Measurements from ENCODE around the gene CAMKMT.

CAMKMT gene

DNA sequence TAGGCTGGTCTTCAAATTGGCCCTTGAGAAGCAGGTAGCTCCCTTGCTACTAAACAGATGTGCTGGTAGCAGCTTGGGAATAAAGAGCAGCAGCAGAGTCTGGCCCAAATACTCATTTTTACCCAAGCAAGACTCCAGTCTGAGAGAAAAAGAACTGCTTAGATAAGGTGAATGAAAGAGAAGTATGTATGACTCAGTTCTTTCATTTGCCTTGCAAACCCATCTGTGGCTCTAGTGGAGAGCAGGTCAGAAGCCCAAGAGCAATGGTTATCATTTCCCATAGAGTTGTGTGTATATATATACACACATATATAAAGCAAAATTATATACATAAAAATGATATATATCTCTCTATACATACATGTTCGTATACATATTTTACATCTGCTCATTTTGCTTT is 80.3 kb downstream of the CAMKMT start:
- H3K4me3 ChIP-seq (ENCODE audit: low read depth, low read length): no peak overlapping the region

DNA sequence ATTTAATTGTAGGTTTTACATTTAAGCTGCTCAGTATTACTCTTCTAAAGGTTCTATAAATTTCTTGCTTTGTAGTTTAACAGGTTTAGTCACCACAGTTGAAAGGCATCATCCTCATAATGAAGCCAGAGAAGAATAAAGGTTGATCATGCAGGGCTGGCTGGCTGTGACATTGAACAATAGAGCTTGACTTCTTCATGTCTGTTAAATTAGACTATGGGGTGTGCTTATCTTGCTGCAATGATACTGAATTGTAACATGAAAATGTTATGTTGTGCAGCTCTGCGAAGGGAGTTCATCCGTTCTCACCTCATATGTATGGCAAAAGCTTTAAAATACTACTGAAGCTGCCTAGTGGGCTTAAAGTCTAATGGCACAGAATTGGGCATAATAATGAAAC is 81.8 kb downstream of the CAMKMT start:
- H3K4me3 ChIP-seq (ENCODE audit: low read depth, low read length): no peak overlapping the region

DNA sequence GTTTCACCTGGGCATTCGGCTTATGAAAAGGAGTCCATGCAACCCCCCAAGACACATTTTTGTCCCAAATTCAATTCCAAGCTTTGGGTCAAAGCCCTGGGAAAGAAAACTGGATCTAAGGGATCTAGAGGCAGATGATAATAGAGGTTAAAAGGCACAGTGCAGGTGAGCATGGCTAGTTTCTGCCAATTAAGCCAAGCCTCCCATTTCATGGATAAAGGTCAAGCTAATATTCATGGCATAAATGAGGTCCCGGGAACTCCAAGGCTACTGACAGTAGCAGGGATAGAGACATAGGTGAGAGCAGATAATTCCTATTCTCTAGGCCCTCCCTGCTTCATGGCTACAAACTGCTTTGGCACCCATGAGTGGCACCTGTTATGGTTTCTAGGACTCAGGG is 83.1 kb downstream of the CAMKMT start:
- H3K4me3 ChIP-seq (ENCODE audit: low read depth, low read length): no peak overlapping the region

DNA sequence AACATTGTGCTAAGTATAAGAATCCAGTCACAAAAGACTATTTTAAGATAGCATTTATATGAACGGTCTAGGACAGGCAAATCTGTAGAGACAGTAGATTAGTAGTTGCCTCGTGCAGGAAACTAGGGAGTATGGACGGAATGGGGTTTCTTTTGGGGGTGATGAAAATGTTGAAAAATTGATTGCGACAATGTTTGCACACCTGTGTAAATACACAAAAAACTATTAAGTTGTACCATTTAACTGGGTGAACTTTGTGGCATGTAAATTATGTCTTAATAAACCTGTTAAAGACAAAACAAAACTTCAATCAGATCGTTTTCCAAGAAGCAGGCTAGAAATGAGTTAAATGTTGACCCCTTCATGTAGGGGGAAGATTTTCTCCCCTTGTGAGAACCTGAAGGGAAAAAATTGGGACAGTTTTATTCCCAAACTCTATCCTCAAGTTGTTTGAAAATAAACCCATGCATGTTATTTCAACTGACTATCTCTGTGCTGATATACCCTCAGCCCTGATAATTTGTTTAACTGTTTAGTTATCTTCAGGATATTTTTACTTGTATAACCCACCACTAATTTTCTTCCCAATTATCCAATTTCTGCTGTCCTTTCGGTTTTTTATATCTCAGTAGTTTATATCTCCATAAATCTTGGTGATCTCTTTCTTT is 87.2 kb downstream of the CAMKMT start:
- H3K4me3 ChIP-seq (ENCODE audit: low read depth, low read length): no peak overlapping the region

DNA sequence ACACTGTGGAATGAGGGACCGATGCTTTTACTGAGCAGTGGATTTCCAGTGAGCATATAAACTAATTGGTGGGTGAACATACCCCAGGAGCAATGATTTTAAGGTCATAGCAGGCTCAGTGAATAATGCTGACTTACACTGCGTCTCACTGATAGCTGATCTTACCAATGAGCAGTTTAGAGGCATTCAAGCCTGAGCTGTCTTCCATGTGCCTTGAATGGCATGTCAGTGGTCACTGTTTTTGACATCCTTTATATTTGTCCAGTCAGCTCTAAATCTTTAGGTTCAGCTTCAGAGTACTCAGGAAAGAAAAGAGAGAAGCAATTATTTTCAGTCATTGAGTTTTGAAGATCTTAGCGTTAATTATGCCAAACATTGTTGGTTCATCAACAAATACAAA is 88.3 kb downstream of the CAMKMT start:
- no peak overlapping the region for H3K4me3 ChIP-seq (ENCODE audit: low read depth, low read length)

DNA sequence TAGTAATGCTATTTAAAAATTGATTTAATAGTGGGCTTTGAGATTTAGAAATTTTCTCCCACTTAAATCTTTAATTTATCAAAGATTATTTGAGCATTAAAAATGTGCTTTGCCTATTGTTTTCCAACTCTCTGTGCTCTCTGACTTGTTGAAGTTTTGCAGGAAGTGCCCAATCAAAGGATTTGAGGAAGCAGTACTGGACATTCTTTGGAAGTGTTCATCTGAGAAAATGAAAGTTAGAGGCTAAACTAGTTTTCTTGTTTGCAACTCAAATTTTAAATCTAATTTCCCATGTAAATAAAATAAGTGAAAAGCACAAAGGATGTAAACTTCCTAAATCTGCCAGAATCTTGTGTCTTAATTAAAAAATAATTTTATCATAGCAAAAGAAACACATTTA is 89.1 kb downstream of the CAMKMT start:
- no peak overlapping the region for H3K4me3 ChIP-seq (ENCODE audit: low read depth, low read length)

DNA sequence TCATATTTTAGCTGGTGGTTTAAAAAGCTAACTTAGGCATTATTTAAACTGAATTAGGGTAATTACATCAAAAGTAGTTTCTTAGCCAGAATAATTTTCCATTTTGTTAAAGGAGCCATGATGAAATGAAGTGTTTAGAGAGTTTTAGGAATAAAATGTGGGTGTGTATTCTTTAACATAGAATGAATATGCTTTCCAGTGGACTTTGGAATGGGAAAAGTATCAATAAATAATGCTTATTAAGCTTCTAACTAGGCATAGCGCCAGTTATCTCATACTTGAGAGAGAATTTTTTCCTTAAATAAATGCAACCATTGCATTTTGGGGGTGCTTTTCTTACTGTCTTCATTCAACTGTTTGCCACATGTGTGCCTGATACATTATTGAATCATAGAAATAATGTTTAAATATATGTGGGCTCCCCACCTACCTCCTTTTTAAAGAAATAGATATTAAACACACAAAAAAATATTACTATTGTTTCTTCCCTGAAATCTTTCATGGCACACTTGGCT is 90.4 kb downstream of the CAMKMT start:
- no peak overlapping the region for H3K4me3 ChIP-seq (ENCODE audit: low read depth, low read length)

DNA sequence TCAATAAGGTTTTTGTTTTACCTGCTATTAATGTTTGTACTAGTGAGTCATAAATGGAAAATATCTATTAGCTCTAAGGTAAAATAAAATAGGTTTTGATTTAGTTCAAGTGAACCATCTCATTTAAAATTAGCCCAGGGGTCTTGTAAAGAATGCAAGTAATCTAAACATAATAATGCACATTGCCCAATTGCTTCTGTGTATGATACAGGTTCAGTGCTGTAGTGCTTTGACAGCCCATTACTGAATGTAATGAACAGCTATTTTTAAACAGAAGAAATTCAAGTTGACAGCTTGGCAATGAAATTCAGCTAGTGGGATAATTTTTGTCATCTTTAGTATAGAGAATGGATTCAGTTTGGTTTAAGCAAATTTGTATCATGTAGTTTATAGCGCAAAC is 91.5 kb downstream of the CAMKMT start:
- H3K4me3 ChIP-seq (ENCODE audit: low read depth, low read length): no peak overlapping the region

DNA sequence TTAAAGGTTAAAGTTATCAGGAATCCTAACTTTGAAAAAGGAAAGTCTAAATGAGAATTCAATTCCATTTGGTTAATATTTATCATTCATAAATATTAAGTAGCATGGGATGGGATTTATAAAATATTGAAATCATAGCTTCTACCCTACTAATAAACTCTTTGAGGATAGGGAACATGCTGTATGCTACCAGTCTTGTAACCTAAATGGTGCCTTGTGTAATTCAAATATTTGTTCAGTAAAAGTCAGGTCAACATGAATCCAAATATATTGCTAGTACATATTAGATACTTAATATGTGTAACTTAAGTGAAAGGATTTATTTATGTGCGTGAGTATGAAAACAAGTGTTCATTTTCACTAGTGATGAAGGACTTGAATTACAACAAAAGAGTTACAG is 94.1 kb downstream of the CAMKMT start:
- H3K4me3 ChIP-seq (ENCODE audit: low read depth, low read length): no peak overlapping the region

DNA sequence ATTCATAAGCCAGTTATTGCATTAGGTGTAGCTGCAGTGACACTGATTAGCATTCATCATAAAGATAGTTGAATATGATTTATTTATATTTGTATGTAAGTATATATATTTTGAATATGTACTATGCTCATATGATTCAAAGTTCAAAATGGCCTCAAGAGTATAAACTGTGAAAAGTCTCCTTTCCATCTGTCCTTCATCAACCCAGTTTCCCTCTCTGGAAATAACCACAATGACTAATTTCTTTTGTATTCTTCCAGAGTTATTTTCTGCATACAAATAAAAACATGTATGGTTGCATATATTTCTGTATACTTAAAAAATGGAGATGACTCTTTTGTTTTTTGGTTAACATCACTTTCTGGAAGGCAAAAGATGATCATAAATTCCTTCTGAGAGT is 95.2 kb downstream of the CAMKMT start:
- H3K4me3 ChIP-seq (ENCODE audit: low read depth, low read length): no peak overlapping the region

DNA sequence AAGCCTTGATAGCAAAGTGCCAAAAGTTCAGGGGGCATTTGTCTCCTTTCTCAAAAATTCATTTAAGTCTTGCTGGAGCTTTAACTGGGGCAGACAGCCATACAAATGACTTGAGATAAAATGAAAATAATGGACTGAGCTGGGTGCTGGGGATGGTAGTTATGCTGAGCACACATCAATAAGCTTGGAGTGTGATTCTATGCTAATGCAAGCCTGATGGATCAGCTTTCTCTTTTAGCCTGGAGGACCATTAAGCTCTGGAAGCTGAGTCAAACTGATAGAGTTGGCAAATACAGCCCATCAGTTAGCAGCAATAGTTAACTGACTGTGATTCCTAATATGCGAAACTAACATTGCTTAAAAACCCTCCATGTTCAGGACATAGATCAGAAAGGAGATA is 98.0 kb downstream of the CAMKMT start:
- H3K4me3 ChIP-seq (ENCODE audit: low read depth, low read length): no peak overlapping the region

DNA sequence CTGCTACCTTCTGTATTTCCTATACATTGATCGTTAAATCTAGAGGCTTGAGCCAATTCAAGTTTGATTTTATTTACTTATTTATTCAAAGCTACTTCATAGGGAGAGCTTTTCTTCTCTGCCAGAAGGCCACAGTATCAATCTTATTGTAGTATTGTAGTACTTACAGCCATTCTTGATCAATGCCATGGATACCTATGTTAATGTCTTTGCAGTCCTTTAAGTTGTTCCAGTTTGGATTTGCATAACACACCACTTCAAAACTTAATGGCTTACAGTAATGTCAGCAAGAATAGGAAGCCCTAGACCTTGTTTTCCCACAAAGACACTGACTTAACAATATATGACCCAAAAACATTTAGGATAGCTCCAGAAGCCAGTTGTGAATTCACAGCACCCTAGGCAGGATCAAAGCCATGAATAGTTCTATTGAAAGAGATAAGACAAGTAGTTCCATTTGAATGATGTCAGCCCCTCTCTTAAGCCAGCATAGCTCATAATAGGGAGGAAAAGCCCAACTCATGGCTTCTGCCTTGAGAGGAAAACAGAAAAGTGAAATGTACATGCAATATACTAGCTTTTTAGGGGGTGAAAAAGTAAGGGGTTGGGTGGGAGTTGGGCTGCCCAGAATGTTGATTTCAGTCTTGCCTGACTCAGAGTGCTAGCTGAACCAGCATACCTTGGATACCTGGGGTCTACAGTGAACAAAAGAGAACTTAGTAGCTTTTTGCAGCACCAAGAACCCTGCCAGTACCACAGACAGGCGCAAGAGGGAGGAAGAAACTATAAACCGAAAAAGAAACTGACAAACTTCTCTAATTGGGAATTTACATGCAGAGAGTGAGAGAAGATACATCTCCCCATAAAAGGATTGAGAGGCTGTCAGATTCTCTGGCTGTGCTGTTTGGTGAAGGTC is 101.4 kb downstream of the CAMKMT start:
- H3K4me3 ChIP-seq (ENCODE audit: low read depth, low read length): no peak overlapping the region

DNA sequence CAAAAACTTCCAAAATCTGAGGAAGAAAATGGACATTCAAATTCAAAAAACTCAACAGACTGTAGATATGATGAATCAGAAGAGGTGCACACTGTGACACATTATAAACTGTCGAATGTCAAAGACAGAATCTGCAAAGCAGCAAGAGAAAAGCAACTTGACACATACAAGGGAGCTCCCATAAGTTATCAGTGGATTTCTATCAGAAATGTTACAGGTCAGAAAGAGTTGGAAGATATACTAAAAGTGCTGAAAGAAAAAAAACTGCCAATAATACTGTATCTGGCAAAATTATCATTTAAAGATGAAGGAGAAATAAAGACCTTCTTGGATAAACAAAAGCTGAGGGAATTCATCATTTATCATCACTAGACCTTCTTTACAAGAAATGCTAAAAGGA is 102.7 kb downstream of the CAMKMT start:
- H3K4me3 ChIP-seq (ENCODE audit: low read depth, low read length): no peak overlapping the region

DNA sequence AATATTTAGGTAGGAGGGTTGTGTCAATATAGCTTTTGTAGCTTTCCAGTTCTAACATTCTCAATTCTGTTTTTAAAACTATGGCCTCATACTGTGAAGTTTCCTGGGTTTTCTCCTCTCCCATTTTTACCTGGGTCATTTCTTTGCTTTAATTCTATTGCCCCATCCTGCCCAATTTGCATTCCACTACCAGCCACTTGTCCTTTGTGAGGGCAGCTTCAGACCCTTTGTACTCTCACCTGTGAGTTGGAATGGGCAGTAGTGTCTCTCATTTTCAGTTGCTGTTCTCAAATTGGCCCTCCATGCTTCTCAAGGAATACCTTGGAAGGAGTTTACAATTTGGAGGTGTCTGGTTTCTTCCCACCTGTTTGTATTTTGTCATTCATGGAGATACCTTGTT is 108.4 kb downstream of the CAMKMT start:
- H3K4me3 ChIP-seq (ENCODE audit: low read depth, low read length): no peak overlapping the region

DNA sequence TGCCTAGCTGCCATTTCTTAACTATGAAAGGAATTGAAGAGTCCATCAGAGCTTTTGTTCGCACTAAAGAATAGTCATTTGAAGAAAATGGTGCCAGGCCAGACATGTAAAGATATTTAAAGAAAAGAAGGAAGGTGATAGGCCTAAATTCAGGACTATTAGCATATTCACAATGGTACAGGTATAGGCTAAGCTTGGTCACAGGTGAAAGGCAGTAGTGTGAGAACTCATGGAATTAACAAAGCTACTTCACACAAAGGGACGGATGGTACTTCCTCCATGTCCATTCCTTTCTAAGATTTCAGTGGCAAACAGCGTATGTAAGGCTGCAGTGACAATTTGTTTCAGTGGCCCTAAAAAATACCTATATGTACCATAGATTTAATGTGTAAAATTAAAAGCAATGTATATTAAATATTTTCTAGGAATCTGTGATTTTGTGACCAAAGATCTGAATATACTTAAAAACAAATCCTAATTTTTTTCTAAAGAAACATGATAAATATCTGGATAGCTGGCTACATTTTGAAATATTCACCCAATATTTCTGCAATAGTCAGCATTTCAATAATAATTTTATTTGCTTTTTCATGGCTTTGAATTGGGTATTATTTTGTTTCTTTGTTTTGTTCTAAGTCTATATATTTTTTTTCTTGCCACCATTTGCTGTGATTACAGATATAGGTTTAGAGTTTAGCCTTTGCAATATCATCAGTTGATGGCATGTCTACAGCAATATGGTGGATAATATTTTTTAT is 116.1 kb downstream of the CAMKMT start:
- H3K4me3 ChIP-seq (ENCODE audit: low read depth, low read length): no peak overlapping the region

DNA sequence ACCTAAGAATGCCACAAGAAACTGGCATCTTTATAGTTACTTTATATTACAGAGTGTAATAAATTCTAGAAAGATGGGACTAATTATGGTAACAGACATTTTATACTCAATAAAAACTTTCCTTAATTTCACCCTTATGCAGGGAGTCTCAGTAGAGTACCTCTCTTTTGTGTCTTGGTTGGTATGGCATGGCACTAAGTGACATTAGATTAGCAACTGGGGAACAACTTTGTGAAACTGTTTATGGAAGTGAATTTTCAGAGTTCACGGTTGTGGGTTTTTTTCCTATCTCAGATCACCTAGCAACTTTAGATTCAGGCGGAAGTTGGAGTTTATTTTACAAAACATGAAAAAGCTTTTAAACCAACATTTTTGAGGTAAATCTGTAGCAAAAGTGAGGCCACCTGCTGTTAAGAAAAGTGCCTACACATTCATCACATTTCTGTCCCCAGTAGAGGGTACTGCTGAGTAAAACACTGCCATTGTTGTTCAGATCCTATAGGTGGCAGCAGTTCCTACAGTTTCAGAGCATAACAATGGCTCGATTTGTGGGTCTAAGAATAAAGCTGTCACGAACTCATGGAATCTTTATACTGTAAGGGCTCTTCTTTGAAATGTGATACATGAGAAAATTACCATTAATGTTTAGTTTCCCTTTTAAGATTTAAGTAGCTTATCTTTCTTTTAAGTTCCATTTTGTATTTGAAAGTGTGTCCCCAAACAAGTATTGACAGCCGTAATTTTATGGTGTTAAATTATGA is 117.6 kb downstream of the CAMKMT start:
- no peak overlapping the region for H3K4me3 ChIP-seq (ENCODE audit: low read depth, low read length)

DNA sequence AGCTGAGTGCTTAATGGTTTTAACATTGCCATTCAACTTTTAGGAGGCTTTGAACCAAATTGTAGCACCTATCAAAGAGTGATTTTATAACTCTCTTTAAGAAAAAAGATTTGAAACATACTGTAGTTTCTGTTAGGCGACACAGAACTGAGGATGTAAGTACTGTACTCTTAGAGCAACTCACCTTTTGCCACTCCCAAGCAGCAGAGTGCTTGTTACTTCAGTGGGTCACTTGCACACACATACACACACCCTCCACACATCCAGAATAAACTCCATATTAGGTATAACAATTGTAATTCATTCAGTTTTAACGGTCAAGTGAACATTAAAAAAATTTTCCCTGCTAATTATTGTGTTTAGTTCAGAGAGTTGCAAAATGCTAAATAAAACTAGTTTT is 118.3 kb downstream of the CAMKMT start:
- H3K4me3 ChIP-seq (ENCODE audit: low read depth, low read length): no peak overlapping the region

DNA sequence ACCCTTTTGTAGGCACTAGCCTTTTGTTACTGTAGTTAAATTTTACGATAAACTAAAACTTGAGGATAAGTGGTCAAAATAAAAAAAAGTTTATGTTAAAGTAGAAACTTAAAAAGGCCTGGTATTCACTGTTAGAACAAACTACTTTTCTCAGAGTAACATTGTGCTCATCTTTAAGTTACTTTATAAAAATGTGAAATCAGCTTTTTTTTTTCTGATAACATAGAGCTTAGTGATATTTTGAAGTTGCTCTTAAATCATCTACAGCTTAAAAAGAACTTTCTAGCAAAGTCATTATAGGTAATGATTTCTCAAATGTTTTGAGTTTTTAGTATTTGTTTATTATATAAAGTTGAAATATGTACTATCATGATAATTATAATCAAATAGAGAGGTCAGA is 125.3 kb downstream of the CAMKMT start:
- no peak overlapping the region for H3K4me3 ChIP-seq (ENCODE audit: low read depth, low read length)

DNA sequence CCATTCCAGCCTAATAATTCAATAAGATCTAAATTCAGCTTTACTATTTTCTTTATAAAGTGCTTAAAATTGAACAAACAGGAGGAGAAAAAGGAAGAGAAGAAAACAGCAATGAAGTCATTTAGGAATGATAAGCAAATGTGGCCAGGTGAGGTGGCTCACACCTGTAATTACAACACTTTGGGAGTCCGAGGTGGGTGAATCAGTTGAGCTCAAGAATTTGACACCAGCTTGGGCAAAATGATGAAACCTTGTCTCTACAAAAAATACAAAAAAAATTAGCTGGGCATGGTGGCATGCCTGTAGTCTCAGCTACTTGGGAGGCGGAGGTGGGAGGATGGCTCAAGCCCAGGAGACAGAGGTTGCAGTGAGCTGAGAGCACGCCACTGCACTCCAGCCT is 129.0 kb downstream of the CAMKMT start:
- H3K4me3 ChIP-seq (ENCODE audit: low read depth, low read length): no peak overlapping the region

DNA sequence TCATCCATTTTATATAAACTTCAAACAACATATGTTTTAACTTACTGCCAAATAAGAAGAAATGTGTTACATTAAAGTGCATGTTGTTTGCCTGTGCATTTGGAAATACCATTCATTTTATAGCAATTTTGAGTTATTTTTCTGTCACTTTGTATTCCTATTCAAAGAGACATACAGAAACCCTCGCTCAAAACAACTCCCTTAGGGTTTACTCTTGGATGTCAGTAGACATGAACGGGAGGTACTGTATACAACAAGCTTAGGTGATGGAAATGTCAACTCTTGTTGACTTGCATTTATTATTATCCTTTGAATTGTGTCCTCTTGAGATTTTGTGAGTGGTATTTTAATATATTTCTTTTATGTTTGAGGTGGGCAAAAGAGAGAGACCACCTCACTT is 132.3 kb downstream of the CAMKMT start:
- no peak overlapping the region for H3K4me3 ChIP-seq (ENCODE audit: low read depth, low read length)

DNA sequence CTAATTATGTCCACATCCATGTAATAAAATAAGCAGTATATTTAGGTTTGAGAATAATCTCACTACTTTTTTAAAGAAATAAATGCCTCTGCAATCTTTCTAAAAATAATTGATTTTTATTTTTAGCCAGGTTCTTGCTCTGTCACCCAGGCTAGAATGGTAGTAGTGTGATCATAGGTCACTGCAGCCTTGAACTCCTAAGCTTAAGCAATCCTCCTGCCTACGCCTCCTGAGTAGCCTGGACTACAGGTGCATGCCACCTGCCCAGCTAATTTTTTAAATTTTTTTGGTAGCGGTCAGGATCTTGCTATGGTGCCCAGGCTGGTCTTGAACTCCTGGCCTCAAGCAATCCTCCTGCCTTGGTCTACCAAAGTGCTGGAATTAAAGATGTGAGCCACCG is 133.3 kb downstream of the CAMKMT start:
- no peak overlapping the region for H3K4me3 ChIP-seq (ENCODE audit: low read depth, low read length)
